SU-DHL-6 (cell line): Measurements from ENCODE around the gene GLI2.

Experiments
- EZH2phosphoT487 ChIP-seq: fragments of 200-600 bp; sonication (generic), shearing (Covaris generic); conservative IDR thresholded peaks from 2 replicates; pipeline ENCODE4 v1.6.1; 2018; ENCODE audit warnings: mild to moderate bottlenecking, antibody characterized with exemption, low read length, moderate library complexity, mixed read lengths
- TF ChIP-seq, protein P1 (sequence below): fragments of 200-600 bp; sonication (generic); IDR thresholded peaks from one replicate; pipeline ENCODE4 v1.5.1; 2017; ENCODE audit warnings: antibody characterized with exemption, mild to moderate bottlenecking, low read length, moderate library complexity; ENCODE audit not compliant: insufficient read depth, poor library complexity, severe bottlenecking

DNA sequence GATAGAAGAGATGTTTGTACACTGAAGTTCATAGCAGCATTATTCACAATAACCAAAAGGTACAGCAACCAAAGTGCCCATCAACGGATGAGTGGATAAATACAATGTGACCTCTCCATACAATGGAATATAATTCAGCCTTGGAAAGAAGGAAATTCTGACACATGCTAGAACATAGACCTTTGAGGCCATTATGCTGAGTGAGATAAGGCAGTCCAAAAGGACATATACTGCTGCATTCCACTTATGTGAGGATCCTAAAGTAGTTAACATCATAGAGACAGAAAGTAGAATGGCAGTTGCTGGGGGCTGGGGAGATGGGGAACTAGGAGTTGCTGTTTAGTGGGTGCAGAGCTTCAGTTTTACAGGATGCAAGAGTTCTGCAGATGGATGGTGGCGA is 38.2 kb upstream of the GLI2 start:
- TF ChIP-seq, protein P1, sequence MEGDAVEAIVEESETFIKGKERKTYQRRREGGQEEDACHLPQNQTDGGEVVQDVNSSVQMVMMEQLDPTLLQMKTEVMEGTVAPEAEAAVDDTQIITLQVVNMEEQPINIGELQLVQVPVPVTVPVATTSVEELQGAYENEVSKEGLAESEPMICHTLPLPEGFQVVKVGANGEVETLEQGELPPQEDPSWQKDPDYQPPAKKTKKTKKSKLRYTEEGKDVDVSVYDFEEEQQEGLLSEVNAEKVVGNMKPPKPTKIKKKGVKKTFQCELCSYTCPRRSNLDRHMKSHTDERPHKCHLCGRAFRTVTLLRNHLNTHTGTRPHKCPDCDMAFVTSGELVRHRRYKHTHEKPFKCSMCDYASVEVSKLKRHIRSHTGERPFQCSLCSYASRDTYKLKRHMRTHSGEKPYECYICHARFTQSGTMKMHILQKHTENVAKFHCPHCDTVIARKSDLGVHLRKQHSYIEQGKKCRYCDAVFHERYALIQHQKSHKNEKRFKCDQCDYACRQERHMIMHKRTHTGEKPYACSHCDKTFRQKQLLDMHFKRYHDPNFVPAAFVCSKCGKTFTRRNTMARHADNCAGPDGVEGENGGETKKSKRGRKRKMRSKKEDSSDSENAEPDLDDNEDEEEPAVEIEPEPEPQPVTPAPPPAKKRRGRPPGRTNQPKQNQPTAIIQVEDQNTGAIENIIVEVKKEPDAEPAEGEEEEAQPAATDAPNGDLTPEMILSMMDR: no peak
- no peak for TF ChIP-seq EZH2phosphoT487
